Vagina (tissue), 2 donors: ENCODE data around the gene PPP2R2C. TPM values are rescaled to one million over a fixed set of nuclear protein-coding genes. Genes with fewer than 3 reads are reported as not detected.

Experiments
- DNase-seq, 2 donors: peaks; one replicate each; pipeline ENCODE4 v3.0.0-alpha.2; 2017; ENCODE audit errors: extremely low spot score in 2 of 2
- H3K27ac ChIP-seq: fragments of 200-600 bp; sonication (generic); one replicate; pipeline ENCODE4 v1.5.1; 2019
- H3K27me3 ChIP-seq: fragments of 200-600 bp; sonication (generic); one replicate; pipeline ENCODE4 v1.5.1; 2019
- H3K36me3 ChIP-seq, 2 donors: fragments of 200-600 bp; sonication (generic); one replicate each; pipeline ENCODE4 v1.5.1; 2017 to 2019
- H3K4me1 ChIP-seq: fragments of 200-600 bp; sonication (generic); one replicate; pipeline ENCODE4 v1.5.1; 2019
- H3K4me3 ChIP-seq, 2 donors: fragments of 200-600 bp; sonication (generic); 1 replicate in 1 of 2; 2 replicates in 1 of 2; pipeline ENCODE4 v1.5.1; 2016 to 2019
- H3K9me3 ChIP-seq: fragments of 200-600 bp; sonication (generic); one replicate; pipeline ENCODE4 v1.5.1; 2019
- CTCF ChIP-seq, 3 experiments: fragments of 450-650 bp in 2 of 3; fragments of 200-600 bp in 1 of 3; sonication (generic) in 1 of 3; IDR thresholded peaks; one replicate each; pipeline ENCODE4 v1.5.1; 2017 to 2019; ENCODE audit warnings: antibody characterized with exemption in 3 of 3, mild to moderate bottlenecking in 2 of 3, moderate library complexity in 2 of 3
- POLR2A ChIP-seq, 2 donors: fragments of 450-650 bp; IDR thresholded peaks; one replicate each; pipeline ENCODE4 v1.6.1; 2017; ENCODE audit warnings: antibody characterized with exemption in 2 of 2, mild to moderate bottlenecking in 2 of 2, moderate library complexity in 2 of 2
- POLR2AphosphoS5 ChIP-seq, 2 donors: sonication (generic); formaldehyde crosslinking; IDR thresholded peaks; one replicate each; pipeline ENCODE4 v1.9.0; 2017; ENCODE audit warnings: antibody characterized with exemption in 2 of 2, mild to moderate bottlenecking in 2 of 2, low read depth in 1 of 2; ENCODE audit not compliant: insufficient read depth in 1 of 2
- intact Hi-C: fragments of 100-400 bp; cut with DNase I; formaldehyde crosslinking; loops from one replicate; pipeline ENCODE4 v1.15.1; 2023
- total RNA-seq: library from RNA; depleted of rRNA; stranded (reverse); fragments of >200 nt; gene quantifications from one replicate; pipeline ENCODE4 v1.2.3, GENCODE V29; 2016

PPP2R2C gene
- total RNA-seq, 1 donor from 2014 or later = 17.2 TPM

- H3K9me3 ChIP-seq = no peaks in the 10 kb centered on the region
- TF ChIP-seq CTCF (IDR thresholded peaks at IDR 0.05) (no peak), POLR2AphosphoS5 (IDR thresholded peaks at IDR 0.05; ENCODE audit: insufficient read depth in 1 of 2, low read depth in 1 of 2) (no peak), POLR2A (IDR thresholded peaks at IDR 0.05) (no peak)
- H3K27me3 ChIP-seq = no peaks in the 10 kb centered on the region
- no peak overlapping the region for H3K27ac ChIP-seq
- H3K4me1 ChIP-seq = peaks cover 5% of the 10 kb centered on the region
- no peak overlapping the region for H3K4me3 ChIP-seq
- intact Hi-C loops = no loop called here
- H3K36me3 ChIP-seq = no peaks in the 10 kb centered on the region
- DNase-seq = no peak
These were observed 52.4 kb downstream of the PPP2R2C start for GRCh38 chr4:6420036-6420435.

- H3K27me3 ChIP-seq = no peaks in the 10 kb centered on the region
- DNase-seq = no peak
- H3K27ac ChIP-seq = no peak overlapping the region
- no peaks in the 10 kb centered on the region for H3K9me3 ChIP-seq
- no peak overlapping the region for H3K4me3 ChIP-seq
- H3K36me3 ChIP-seq = no peaks in the 10 kb centered on the region
- intact Hi-C loops = no loop called here
- H3K4me1 ChIP-seq = peaks cover 5% of the 10 kb centered on the region
- no peak for TF ChIP-seq POLR2AphosphoS5 (IDR thresholded peaks at IDR 0.05; ENCODE audit: insufficient read depth in 1 of 2, low read depth in 1 of 2)
- no peak for TF ChIP-seq POLR2A (IDR thresholded peaks at IDR 0.05)
- no peak for TF ChIP-seq CTCF (IDR thresholded peaks at IDR 0.05)
These were observed 52.9 kb downstream of the PPP2R2C start for GRCh38 chr4:6419452-6420028.

GRCh38 chr4:6418193-6418755 lies 54.1 kb downstream of the PPP2R2C start:
- H3K27ac ChIP-seq = no peak overlapping the region
- no peaks in the 10 kb centered on the region for H3K9me3 ChIP-seq
- no peak for TF ChIP-seq POLR2A (IDR thresholded peaks at IDR 0.05)
- TF ChIP-seq POLR2AphosphoS5 (IDR thresholded peaks at IDR 0.05; ENCODE audit: insufficient read depth in 1 of 2, low read depth in 1 of 2) = no peak
- no peak for TF ChIP-seq CTCF (IDR thresholded peaks at IDR 0.05)
- peaks cover 5% of the 10 kb centered on the region for H3K4me1 ChIP-seq
- no peaks in the 10 kb centered on the region for H3K27me3 ChIP-seq
- H3K4me3 ChIP-seq = no peak overlapping the region
- no peak for DNase-seq
- H3K36me3 ChIP-seq = no peaks in the 10 kb centered on the region
- intact Hi-C loops = no loop called here

- Histone ChIP-seq H3K9me3 (no peaks in the 10 kb centered on the region), H3K36me3 (no peaks in the 10 kb centered on the region), H3K27me3 (no peaks in the 10 kb centered on the region), H3K4me3 (no peak overlapping the region), H3K4me1 (peaks cover 5% of the 10 kb centered on the region), H3K27ac (no peak overlapping the region)
- TF ChIP-seq CTCF (IDR thresholded peaks at IDR 0.05) (no peak), POLR2A (IDR thresholded peaks at IDR 0.05) (no peak), POLR2AphosphoS5 (IDR thresholded peaks at IDR 0.05; ENCODE audit: insufficient read depth in 1 of 2, low read depth in 1 of 2) (no peak)
- intact Hi-C loops = no loop called here
- DNase-seq = no peak
These were observed 54.8 kb downstream of the PPP2R2C start for GRCh38 chr4:6417516-6418050.
